Sigmoid colon (tissue), 7 donors: ENCODE data around the gene ATP2B2. TPM values are rescaled to one million over a fixed set of nuclear protein-coding genes. Genes with fewer than 3 reads are reported as not detected.

Experiments used
- DNase-seq: peaks from one replicate; pipeline ENCODE4 v3.0.0-alpha.2; 2019
- H3K27ac ChIP-seq, 4 donors: fragments of 200-600 bp; sonication (generic); one replicate each; pipeline ENCODE4 v1.5.1; 2016 to 2019; ENCODE audit warnings: mild to moderate bottlenecking in 1 of 4
- H3K27me3 ChIP-seq, 3 donors: fragments of 200-600 bp; sonication (generic); one replicate each; pipeline ENCODE4 v1.5.1; 2019; ENCODE audit warnings: mild to moderate bottlenecking in 1 of 3
- H3K36me3 ChIP-seq, 4 donors: fragments of 200-600 bp; sonication (generic); one replicate each; pipeline ENCODE4 v1.5.1; 2016 to 2019
- H3K4me1 ChIP-seq, 4 donors: fragments of 200-600 bp; sonication (generic); one replicate each; pipeline ENCODE4 v1.5.1; 2017 to 2019
- H3K4me3 ChIP-seq, 4 donors: fragments of 200-600 bp; sonication (generic); one replicate each; pipeline ENCODE4 v1.5.1; 2017 to 2019; ENCODE audit warnings: mild to moderate bottlenecking in 2 of 4, moderate library complexity in 1 of 4
- H3K9me3 ChIP-seq, 4 donors: fragments of 200-600 bp in 3 of 4; sonication (generic) in 3 of 4; one replicate each; pipeline versions ENCODE4 v1.5.1 to v1.6.1; 2013 to 2019
- EP300 ChIP-seq, 4 donors: sonication (generic); formaldehyde crosslinking; IDR thresholded peaks; one replicate each; pipeline ENCODE4 v1.6.1; 2017; ENCODE audit warnings: antibody characterized with exemption in 4 of 4
- POLR2A ChIP-seq, 2 donors: fragments of 450-650 bp; IDR thresholded peaks; one replicate each; pipeline ENCODE4 v1.6.1; 2016; ENCODE audit warnings: antibody characterized with exemption in 2 of 2, mild to moderate bottlenecking in 2 of 2, moderate library complexity in 2 of 2
- POLR2AphosphoS5 ChIP-seq, 4 donors: sonication (generic); formaldehyde crosslinking; IDR thresholded peaks; one replicate each; pipeline ENCODE4 v1.6.1; 2017; ENCODE audit warnings: antibody characterized with exemption in 4 of 4
- WGBS, 2 donors: extraction: QIAGEN DNeasy Blood & Tissue Kit; methylation state at CpG; one replicate each; pipeline ENCODE4 v1.1.7; 2013; 5-methylcytosine and 5-hydroxymethylcytosine counted together
- intact Hi-C: fragments of 100-400 bp; cut with DNase I; formaldehyde crosslinking; loops from one replicate; pipeline ENCODE4 v1.15.1; 2023
- polyA plus RNA-seq, 3 donors: library from polyadenylated mRNA; stranded (reverse); fragments of 200-250 nt; gene quantifications; one replicate each; pipeline ENCODE4 v1.2.3, GENCODE V29; 2013
- total RNA-seq, 4 donors: library from RNA; depleted of rRNA; stranded (reverse); fragments of >200 nt; gene quantifications; one replicate each; pipeline ENCODE4 v1.1.0, GENCODE V29; 2016
- TF ChIP-seq, protein P1 (sequence below), 4 experiments: fragments of 450-650 bp in 3 of 4; fragments of 200-600 bp in 1 of 4; IDR thresholded peaks; one replicate each; pipeline ENCODE4 v1.5.1; 2016 to 2019; ENCODE audit warnings: antibody characterized with exemption in 4 of 4, mild to moderate bottlenecking in 3 of 4, moderate library complexity in 2 of 4
- donor health status: healthy with polysubstance abuse.
- donor health status: Bipolar disorder and iron deficiency.
- donor health status: healthy.

The ATP2B2 gene
- total and polyA plus RNA-seq, 7 donors = under 0.01 to 0.83 (median 0.23) TPM; not detected in 3

DNA sequence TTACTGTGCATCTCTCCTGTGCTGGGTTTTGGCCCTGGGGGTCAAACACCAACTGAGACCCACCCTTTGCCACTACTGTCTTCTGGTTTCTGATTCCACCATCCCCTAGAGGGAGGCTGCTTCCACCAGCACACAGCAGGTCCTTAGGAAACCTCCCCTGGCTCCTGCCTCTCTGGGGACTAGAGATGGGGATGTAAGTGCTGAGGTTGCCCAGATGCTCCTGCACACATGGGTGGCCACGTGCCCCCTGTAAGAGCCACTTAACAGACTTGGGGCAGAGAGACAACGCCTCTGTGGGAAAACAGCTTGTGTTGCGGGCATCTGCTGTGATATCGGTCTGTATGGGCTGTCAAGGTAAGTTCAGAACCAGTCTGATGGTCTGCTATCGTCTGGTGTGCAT, 83.4 kb downstream of the ATP2B2 start:
- intact Hi-C loops = no loop called here
- Histone ChIP-seq H3K4me3 (no peak overlapping the region), H3K36me3 (no peaks in the 10 kb centered on the region), H3K27me3 (peaks cover 0 to 15% (median 0%) of the 10 kb centered on the region in 3 donors), H3K4me1 (no peaks in the 10 kb centered on the region), H3K9me3 (no peaks in the 10 kb centered on the region), H3K27ac (no peak overlapping the region)
- DNase-seq = no peak
- WGBS, 2 donors = 59 to 73% methylated on average over 5 of the region's 5 CpGs
- TF ChIP-seq POLR2A (IDR thresholded peaks at IDR 0.05) = no peak
- TF ChIP-seq POLR2AphosphoS5 (IDR thresholded peaks at IDR 0.05) = no peak
- TF ChIP-seq, protein P1, sequence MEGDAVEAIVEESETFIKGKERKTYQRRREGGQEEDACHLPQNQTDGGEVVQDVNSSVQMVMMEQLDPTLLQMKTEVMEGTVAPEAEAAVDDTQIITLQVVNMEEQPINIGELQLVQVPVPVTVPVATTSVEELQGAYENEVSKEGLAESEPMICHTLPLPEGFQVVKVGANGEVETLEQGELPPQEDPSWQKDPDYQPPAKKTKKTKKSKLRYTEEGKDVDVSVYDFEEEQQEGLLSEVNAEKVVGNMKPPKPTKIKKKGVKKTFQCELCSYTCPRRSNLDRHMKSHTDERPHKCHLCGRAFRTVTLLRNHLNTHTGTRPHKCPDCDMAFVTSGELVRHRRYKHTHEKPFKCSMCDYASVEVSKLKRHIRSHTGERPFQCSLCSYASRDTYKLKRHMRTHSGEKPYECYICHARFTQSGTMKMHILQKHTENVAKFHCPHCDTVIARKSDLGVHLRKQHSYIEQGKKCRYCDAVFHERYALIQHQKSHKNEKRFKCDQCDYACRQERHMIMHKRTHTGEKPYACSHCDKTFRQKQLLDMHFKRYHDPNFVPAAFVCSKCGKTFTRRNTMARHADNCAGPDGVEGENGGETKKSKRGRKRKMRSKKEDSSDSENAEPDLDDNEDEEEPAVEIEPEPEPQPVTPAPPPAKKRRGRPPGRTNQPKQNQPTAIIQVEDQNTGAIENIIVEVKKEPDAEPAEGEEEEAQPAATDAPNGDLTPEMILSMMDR (IDR thresholded peaks at IDR 0.05) = no peak
- no peak for TF ChIP-seq EP300 (IDR thresholded peaks at IDR 0.05)

DNA sequence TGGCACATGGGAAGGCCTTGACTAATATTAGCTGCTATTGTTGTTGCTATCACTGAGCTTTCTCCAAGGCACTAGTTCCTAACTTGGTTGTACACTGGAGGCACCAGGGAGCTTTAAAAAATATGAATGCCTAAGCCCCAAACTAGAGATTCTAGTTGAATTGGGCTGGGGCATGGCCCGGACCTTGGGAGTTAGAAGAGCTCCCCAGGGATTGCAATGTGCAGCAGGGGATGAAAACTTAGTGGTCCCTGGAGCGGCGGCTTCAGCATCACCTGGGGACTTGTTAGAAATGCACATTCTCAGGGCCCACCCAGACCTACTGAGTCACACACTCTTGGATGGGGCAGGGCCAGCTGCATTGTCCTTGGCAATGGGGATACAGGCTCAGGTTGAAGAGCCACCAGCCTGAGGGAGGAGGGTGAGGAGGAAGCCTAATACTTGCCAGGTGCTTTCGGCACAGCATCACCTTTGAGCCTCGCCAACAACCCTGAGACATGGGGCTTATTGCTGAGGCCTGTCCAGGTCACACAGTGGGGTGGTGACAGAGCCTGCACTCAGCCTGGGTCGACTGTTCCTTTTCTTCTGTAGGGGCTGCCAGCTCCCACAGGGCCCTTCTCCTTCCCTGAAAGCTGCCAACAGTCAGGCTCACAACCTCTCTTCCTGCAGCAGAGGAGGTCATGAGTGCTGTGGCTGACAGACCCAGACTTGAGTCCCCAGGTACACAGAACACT, 84.5 kb downstream of the ATP2B2 start:
- Histone ChIP-seq H3K27ac (no peak overlapping the region), H3K36me3 (no peaks in the 10 kb centered on the region)

DNA sequence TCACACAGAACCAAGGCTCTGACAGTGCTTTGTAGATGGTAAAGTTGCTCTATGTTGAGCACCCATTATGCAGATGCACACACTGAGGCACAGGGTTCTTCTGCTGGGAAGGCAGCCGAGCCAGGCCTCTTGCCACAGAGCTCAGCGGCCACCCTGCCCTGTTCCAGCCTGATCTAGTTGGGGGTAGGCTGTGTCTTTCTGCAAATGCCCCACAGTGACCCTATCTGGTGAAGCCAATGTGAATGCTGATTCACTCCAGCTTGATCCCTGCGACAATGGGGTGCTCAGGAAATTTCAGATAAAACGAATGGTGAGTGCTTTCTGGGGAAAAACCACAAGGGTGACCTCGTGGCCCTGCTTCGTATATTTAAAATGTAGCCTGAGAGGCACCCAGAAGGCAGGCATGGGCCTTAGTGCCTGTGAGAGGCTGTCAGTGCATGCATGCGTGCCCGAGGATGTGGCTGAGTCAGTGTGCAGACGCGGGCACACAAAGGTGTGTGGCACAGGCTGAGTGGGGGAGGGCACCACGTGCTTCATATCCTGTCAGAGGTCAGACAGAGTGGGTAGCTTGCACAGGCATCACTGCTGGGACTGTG, 85.7 kb downstream of the ATP2B2 start:
- H3K36me3 ChIP-seq = no peaks in the 10 kb centered on the region
- no peaks in the 10 kb centered on the region for H3K9me3 ChIP-seq
- TF ChIP-seq, protein P1 (IDR thresholded peaks at IDR 0.05) = no peak
- TF ChIP-seq EP300 (IDR thresholded peaks at IDR 0.05) (no peak), POLR2A (IDR thresholded peaks at IDR 0.05) (no peak), POLR2AphosphoS5 (IDR thresholded peaks at IDR 0.05) (no peak)
- no peak for DNase-seq
- no peak overlapping the region for H3K27ac ChIP-seq
- H3K27me3 ChIP-seq = peaks cover 0 to 25% (median 0%) of the 10 kb centered on the region in 3 donors
- WGBS, 2 donors = 65% methylated on average over 11 of the region's 11 CpGs
- H3K4me3 ChIP-seq = no peak overlapping the region
- H3K4me1 ChIP-seq = no peaks in the 10 kb centered on the region
- intact Hi-C loops = no loop called here

More for the DNA sequence above, 84.5 kb downstream of the ATP2B2 start:
- no peaks in the 10 kb centered on the region for H3K9me3 ChIP-seq
- no peak overlapping the region for H3K4me3 ChIP-seq
- intact Hi-C loops = no loop called here
- 81 to 86% methylated on average over 6 of the region's 6 CpGs for WGBS, 2 donors
- DNase-seq = no peak
- no peaks in the 10 kb centered on the region for H3K4me1 ChIP-seq
- H3K27me3 ChIP-seq = peaks cover 0 to 24% (median 0%) of the 10 kb centered on the region in 3 donors
- TF ChIP-seq, protein P1 (IDR thresholded peaks at IDR 0.05) = no peak
- no peak for TF ChIP-seq POLR2AphosphoS5 (IDR thresholded peaks at IDR 0.05)
- TF ChIP-seq EP300 (IDR thresholded peaks at IDR 0.05) = no peak
- TF ChIP-seq POLR2A (IDR thresholded peaks at IDR 0.05) = no peak

DNA sequence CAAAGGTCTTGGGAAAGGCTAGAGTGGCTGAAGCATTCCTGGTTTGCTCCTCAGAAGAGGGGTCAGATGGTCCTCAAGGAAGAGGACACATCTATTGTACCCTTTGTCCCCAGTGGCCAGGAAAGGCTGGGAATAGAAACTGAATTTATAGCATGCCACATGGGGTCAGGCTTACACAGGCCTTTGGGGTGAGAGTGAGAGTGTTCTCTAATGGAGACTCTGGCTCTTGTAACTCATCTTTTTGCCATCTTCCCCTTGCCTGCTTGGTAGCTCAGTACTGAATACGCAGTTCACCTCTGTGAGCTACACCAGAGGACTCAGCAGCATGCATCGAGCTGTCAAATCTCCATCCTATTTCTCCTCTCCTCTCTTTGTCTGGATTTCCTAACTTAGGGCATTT, 87.5 kb downstream of the ATP2B2 start:
- Histone ChIP-seq H3K9me3 (no peaks in the 10 kb centered on the region), H3K36me3 (no peaks in the 10 kb centered on the region), H3K27ac (no peak overlapping the region), H3K4me3 (no peak overlapping the region), H3K4me1 (no peaks in the 10 kb centered on the region), H3K27me3 (peaks cover 0 to 25% (median 0%) of the 10 kb centered on the region in 3 donors)
- TF ChIP-seq POLR2AphosphoS5 (IDR thresholded peaks at IDR 0.05) (no peak), EP300 (IDR thresholded peaks at IDR 0.05) (no peak), POLR2A (IDR thresholded peaks at IDR 0.05) (no peak)
- TF ChIP-seq, protein P1 (IDR thresholded peaks at IDR 0.05) = no peak
- DNase-seq = no peak
- WGBS, 2 donors = 90 to 94% methylated on average over 2 of the region's 2 CpGs
- intact Hi-C loops = no loop called here
